Karpas-422 (cell line): Measurements from ENCODE around the gene OR10G8. TPM values are rescaled to one million over a fixed set of nuclear protein-coding genes. Genes with fewer than 3 reads are reported as not detected.
"Not testable (repeated sequence)": the region's sequence is repeated elsewhere in the genome, so short reads cannot be mapped to it uniquely, and the experiment has no call there.

ENCODE experiments used
- DNase-seq: peaks from one replicate; pipeline ENCODE4 v3.0.0-alpha.2; 2015
- H2AFZ ChIP-seq: fragments of 200-600 bp; sonication (generic); 2 replicates; pipeline ENCODE4 v1.6.1; 2014; ENCODE audit warnings: antibody characterized with exemption, low read length, mixed read lengths
- H3K27ac ChIP-seq: fragments of 200-600 bp; sonication (generic); 2 replicates; pipeline ENCODE4 v1.5.1; 2014; ENCODE audit warnings: mild to moderate bottlenecking, low read length, moderate library complexity
- H3K27me3 ChIP-seq: fragments of 200-600 bp; sonication (generic); 2 replicates; pipeline ENCODE4 v1.6.1; 2014; ENCODE audit warnings: low read length, mixed read lengths
- H3K36me3 ChIP-seq: fragments of 200-600 bp; sonication (generic); 2 replicates; pipeline ENCODE4 v1.6.1; 2014; ENCODE audit warnings: low read length, mixed read lengths; ENCODE audit not compliant: insufficient read depth
- H3K4me1 ChIP-seq: fragments of 200-600 bp; sonication (generic); 2 replicates; pipeline ENCODE4 v1.6.1; 2014; ENCODE audit warnings: mild to moderate bottlenecking, low read length, mixed read lengths
- H3K4me2 ChIP-seq: fragments of 200-600 bp; sonication (generic); 2 replicates; pipeline ENCODE4 v1.6.1; 2014; ENCODE audit warnings: low read length, low read depth, mild to moderate bottlenecking; ENCODE audit not compliant: poor library complexity, severe bottlenecking
- H3K4me3 ChIP-seq: fragments of 200-600 bp; sonication (generic); 2 replicates; pipeline ENCODE4 v1.5.1; 2014; ENCODE audit warnings: mild to moderate bottlenecking, antibody characterized with exemption, low read length, mixed read lengths
- H3K79me2 ChIP-seq: fragments of 200-600 bp; sonication (generic); 2 replicates; pipeline ENCODE4 v1.6.1; 2014; ENCODE audit warnings: mild to moderate bottlenecking, low read length, mixed read lengths
- H3K9ac ChIP-seq: fragments of 200-600 bp; sonication (generic); 2 replicates; pipeline ENCODE4 v1.6.0; 2014; ENCODE audit warnings: low read length
- H3K9me2 ChIP-seq: fragments of 200-600 bp; sonication (generic), shearing (Covaris generic); replicated peaks from 2 replicates; pipeline ENCODE4 v1.6.0; 2014; ENCODE audit warnings: mild to moderate bottlenecking, low read length, moderate library complexity; ENCODE audit not compliant: insufficient read depth
- H3K9me3 ChIP-seq: fragments of 300-700, 200-600 bp; sonication (generic); 2 replicates; pipeline ENCODE4 v1.6.1; 2014; ENCODE audit warnings: low read length, mixed read lengths
- H4K20me1 ChIP-seq: fragments of 200-600 bp; sonication (generic); 2 replicates; pipeline ENCODE4 v1.6.1; 2014; ENCODE audit warnings: mild to moderate bottlenecking, antibody characterized with exemption, low read length, low read depth; ENCODE audit not compliant: insufficient read depth
- total RNA-seq: library from RNA; depleted of rRNA; stranded (reverse); fragments of >200 nt; shearing (Covaris generic); gene quantifications from 2 replicates; pipeline ENCODE4 v1.2.3, GENCODE V29; 2014; ENCODE audit warnings: low replicate concordance; rRNA removed

Gene OR10G8, protein sequence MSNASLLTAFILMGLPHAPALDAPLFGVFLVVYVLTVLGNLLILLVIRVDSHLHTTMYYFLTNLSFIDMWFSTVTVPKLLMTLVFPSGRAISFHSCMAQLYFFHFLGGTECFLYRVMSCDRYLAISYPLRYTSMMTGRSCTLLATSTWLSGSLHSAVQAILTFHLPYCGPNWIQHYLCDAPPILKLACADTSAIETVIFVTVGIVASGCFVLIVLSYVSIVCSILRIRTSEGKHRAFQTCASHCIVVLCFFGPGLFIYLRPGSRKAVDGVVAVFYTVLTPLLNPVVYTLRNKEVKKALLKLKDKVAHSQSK
- total RNA-seq = not detected in 2 replicates

GRCh38 chr11:124026498-124026897, at the start of gene OR10G8:
Gene OR10G8, plus strand, starts transcription at chr11:124026798. Its CDS starts 2,825 bp downstream, at chr11:124029623.
- no peak for DNase-seq
- Histone ChIP-seq H3K9me2 (no peaks in the 10 kb centered on the region), H2AFZ (no peak within 1 kb of the TSS), H3K36me3 (no peaks in the 10 kb centered on the region), H3K4me1 (no peaks in the 10 kb centered on the region), H3K4me3 (no peak within 1 kb of the TSS), H3K27ac (no peak within 1 kb of the TSS), H3K9ac (no peak within 1 kb of the TSS), H3K4me2 (no peak within 1 kb of the TSS), H3K27me3 (no peaks in the 10 kb centered on the region), H4K20me1 (no peaks in the 10 kb centered on the region), H3K9me3 (no peaks in the 10 kb centered on the region), H3K79me2 (no peaks in the 10 kb centered on the region)

GRCh38 chr11:123977731-123978347, 48.8 kb upstream of the OR10G8 start, which contains the start of gene OR10S1:
Gene OR10S1, minus strand, starts transcription at chr11:123977781. Its CDS starts 117 bp downstream, at chr11:123977664.
- Histone ChIP-seq H3K79me2 (no peaks in the 10 kb centered on the region), H2AFZ (no peak within 1 kb of the TSS), H3K27ac (no peak within 1 kb of the TSS), H3K4me1 (no peaks in the 10 kb centered on the region), H3K27me3 (no peaks in the 10 kb centered on the region), H3K9me2 (no peaks in the 10 kb centered on the region), H3K9ac (no peak within 1 kb of the TSS), H3K4me2 (no peak within 1 kb of the TSS), H4K20me1 (no peaks in the 10 kb centered on the region), H3K4me3 (no peak within 1 kb of the TSS), H3K9me3 (no peaks in the 10 kb centered on the region), H3K36me3 (no peaks in the 10 kb centered on the region)
- DNase-seq = no peak

DNA sequence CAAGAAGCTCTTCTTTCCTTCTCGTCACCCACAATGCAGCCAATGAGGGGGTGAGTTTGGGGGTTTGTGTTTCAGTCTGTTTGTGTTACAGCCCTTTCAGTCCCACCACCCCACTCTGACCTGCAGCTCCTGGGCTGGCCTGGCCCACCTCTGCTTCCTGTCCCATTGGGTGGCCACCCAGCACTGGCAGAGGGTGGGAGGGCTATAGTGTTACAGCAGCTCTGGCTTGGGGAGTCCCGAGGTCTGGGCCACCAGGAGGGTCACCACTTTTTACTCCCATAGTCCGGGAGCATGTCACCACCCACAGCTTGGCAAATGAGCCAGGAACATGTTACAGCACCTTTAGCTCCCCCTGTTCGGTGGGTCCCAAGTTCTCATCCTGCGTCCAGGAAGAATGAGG, 47.3 kb upstream of the OR10G8 start:
- Histone ChIP-seq H3K9me2 (no peaks in the 10 kb centered on the region), H3K27me3 (no peaks in the 10 kb centered on the region), H3K4me3 (no peak overlapping the region), H3K79me2 (no peaks in the 10 kb centered on the region), H3K9me3 (no peaks in the 10 kb centered on the region), H3K27ac (no peak overlapping the region), H3K4me2 (no peak overlapping the region), H2AFZ (no peak overlapping the region), H3K4me1 (no peaks in the 10 kb centered on the region), H4K20me1 (no peaks in the 10 kb centered on the region), H3K36me3 (no peaks in the 10 kb centered on the region), H3K9ac (no peak overlapping the region)
- DNase-seq = no peak

DNA sequence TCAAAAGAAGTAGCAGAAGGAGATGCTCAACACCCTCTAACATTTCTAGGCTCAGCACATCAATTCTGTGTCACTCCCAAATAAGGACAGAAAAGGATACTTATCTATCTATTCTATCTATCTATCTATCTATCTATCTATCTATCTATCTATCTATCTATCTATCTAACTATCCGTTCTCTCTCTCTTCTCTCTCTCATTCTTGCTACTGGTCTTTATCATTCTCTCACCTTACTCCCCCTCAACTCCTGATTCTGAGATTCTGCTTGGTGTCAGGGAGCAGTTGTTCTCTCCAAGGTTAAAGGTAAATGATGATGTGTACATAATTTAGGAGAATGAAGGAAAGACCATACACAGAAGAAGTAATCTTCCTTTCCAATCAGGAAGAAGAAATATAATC, 31.5 kb upstream of the OR10G8 start, which contains the start of gene OR10G6:
Gene OR10G6 (minus strand): TSS at position 43 of the 400 bp plus-strand sequence. CDS start 0 bp downstream, at position 43.
- H2AFZ ChIP-seq = no peak within 1 kb of the TSS

GRCh38 chr11:124012697-124013096, 13.9 kb upstream of the OR10G8 start, which contains the start of gene OR10G4:
Gene OR10G4, plus strand, starts transcription at chr11:124012997. Its CDS starts 2,578 bp downstream, at chr11:124015575.
- DNase-seq = no peak
- H2AFZ ChIP-seq = no peak within 1 kb of the TSS
- no peaks in the 10 kb centered on the region for H3K27me3 ChIP-seq
- no peaks in the 10 kb centered on the region for H3K9me3 ChIP-seq
- no peaks in the 10 kb centered on the region for H4K20me1 ChIP-seq
- H3K9me2 ChIP-seq = no peaks in the 10 kb centered on the region
- H3K79me2 ChIP-seq = no peaks in the 10 kb centered on the region
- no peak within 1 kb of the TSS for H3K4me3 ChIP-seq
- no peak within 1 kb of the TSS for H3K4me2 ChIP-seq
- no peaks in the 10 kb centered on the region for H3K4me1 ChIP-seq
- H3K9ac ChIP-seq = no peak within 1 kb of the TSS
- H3K27ac ChIP-seq = no peak within 1 kb of the TSS
- H3K36me3 ChIP-seq = no peaks in the 10 kb centered on the region

More for the DNA sequence above, 31.5 kb upstream of the OR10G8 start, which contains the start of gene OR10G6:
- Histone ChIP-seq H3K4me3 (no peak within 1 kb of the TSS), H4K20me1 (no peaks in the 10 kb centered on the region), H3K36me3 (no peaks in the 10 kb centered on the region), H3K4me1 (no peaks in the 10 kb centered on the region), H3K27ac (no peak within 1 kb of the TSS), H3K79me2 (no peaks in the 10 kb centered on the region), H3K9me2 (no peaks in the 10 kb centered on the region), H3K9ac (no peak within 1 kb of the TSS), H3K4me2 (no peak within 1 kb of the TSS), H3K9me3 (no peaks in the 10 kb centered on the region), H3K27me3 (no peaks in the 10 kb centered on the region)
- DNase-seq = no peak

GRCh38 chr11:124015837-124016236, 10.8 kb upstream of the OR10G8 start:
- not testable (repeated sequence) for H3K4me1 ChIP-seq, H4K20me1 ChIP-seq, H3K27ac ChIP-seq, H2AFZ ChIP-seq, H3K4me3 ChIP-seq, H3K9ac ChIP-seq, H3K9me2 ChIP-seq, H3K79me2 ChIP-seq, H3K9me3 ChIP-seq, DNase-seq, H3K4me2 ChIP-seq, H3K36me3 ChIP-seq, H3K27me3 ChIP-seq

DNA sequence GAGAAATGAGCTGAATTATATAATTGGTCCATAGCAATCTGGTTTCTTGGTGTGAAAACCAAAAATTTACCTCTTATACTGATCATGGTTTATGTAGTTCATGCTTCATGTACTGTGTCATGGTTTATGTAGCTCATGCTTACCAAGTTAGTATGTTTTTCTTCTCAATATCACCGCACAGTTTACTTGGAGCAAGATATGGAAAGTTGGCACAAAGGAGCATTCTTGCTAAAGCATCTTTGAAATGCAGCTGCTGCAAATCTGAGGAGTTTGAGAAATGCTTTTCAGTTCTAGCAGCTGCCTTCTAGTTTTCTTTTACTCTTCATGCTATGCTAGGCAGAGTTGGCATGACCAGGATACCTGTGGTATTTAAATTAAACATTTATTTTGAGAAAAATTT, 10.1 kb downstream of the OR10G8 start:
- no peak for DNase-seq
- Histone ChIP-seq H2AFZ (no peak overlapping the region), H3K4me1 (no peaks in the 10 kb centered on the region), H3K4me3 (no peak overlapping the region), H3K79me2 (no peaks in the 10 kb centered on the region), H3K9me2 (no peaks in the 10 kb centered on the region), H3K27me3 (no peaks in the 10 kb centered on the region), H3K9ac (no peak overlapping the region), H3K36me3 (no peaks in the 10 kb centered on the region), H3K4me2 (no peak overlapping the region), H3K9me3 (no peaks in the 10 kb centered on the region), H3K27ac (no peak overlapping the region), H4K20me1 (no peaks in the 10 kb centered on the region)

GRCh38 chr11:124039557-124039956, 13.0 kb downstream of the OR10G8 start:
- Histone ChIP-seq H2AFZ (no peak overlapping the region), H3K4me2 (no peak overlapping the region), H4K20me1 (no peaks in the 10 kb centered on the region), H3K4me3 (no peak overlapping the region), H3K27me3 (no peaks in the 10 kb centered on the region), H3K4me1 (no peaks in the 10 kb centered on the region), H3K79me2 (no peaks in the 10 kb centered on the region), H3K9ac (no peak overlapping the region), H3K9me3 (no peaks in the 10 kb centered on the region), H3K36me3 (no peaks in the 10 kb centered on the region), H3K27ac (no peak overlapping the region), H3K9me2 (no peaks in the 10 kb centered on the region)
- no peak for DNase-seq
